Mesodermal cell (in vitro differentiated cells): Measurements from ENCODE around the gene NT5C2.
"Not testable (repeated sequence)": the region's sequence is repeated elsewhere in the genome, so short reads cannot be mapped to it uniquely, and the experiment has no call there.

ENCODE experiments used
- H3K27ac ChIP-seq: 2 replicates; pipeline ENCODE4 v1.7.0; 2013; ENCODE audit warnings: mild to moderate bottlenecking, low read depth, low read length, moderate library complexity; ENCODE audit not compliant: severe bottlenecking
- H3K36me3 ChIP-seq: 2 replicates; pipeline ENCODE4 v1.7.1; 2013; ENCODE audit warnings: mild to moderate bottlenecking, low read length, moderate library complexity; ENCODE audit not compliant: control insufficient read depth, insufficient read depth
- H3K4me1 ChIP-seq: one replicate; pipeline ENCODE4 v1.7.1; 2013; ENCODE audit warnings: mild to moderate bottlenecking, low read length; ENCODE audit not compliant: insufficient read depth, control insufficient read depth, poor library complexity, severe bottlenecking
- H3K4me3 ChIP-seq: 2 replicates; pipeline ENCODE4 v1.7.0; 2013; ENCODE audit warnings: low read length, control low read depth, mild to moderate bottlenecking; ENCODE audit not compliant: insufficient read depth, poor library complexity, severe bottlenecking; ENCODE audit errors: extremely low read depth
- H3K9me3 ChIP-seq: 2 replicates; pipeline ENCODE4 v1.7.1; 2013; ENCODE audit warnings: mild to moderate bottlenecking, low read length, moderate library complexity; ENCODE audit not compliant: control insufficient read depth
- WGBS, 2 experiments: methylation state at CpG; one replicate each; pipeline ENCODE4 v1.1.5; 2013; ENCODE audit warnings: missing lambda C conversion rate in 2 of 2; ENCODE audit not compliant: insufficient coverage in 2 of 2; 5-methylcytosine and 5-hydroxymethylcytosine counted together

Gene NT5C2

GRCh38 chr10:103199488-103199887 is 6.4 kb upstream of the NT5C2 start:
- Histone ChIP-seq H3K36me3 (no peaks in the 10 kb centered on the region), H3K27ac (no peak overlapping the region), H3K4me3 (no peak overlapping the region), H3K4me1 (peaks cover 7% of the 10 kb centered on the region), H3K9me3 (no peaks in the 10 kb centered on the region)
- WGBS, 2 experiments, result no CpG with 5 or more reads among the region's 1 CpG

GRCh38 chr10:103198648-103199047 is 5.6 kb upstream of the NT5C2 start:
- 100% methylated on average over 2 to 4 of the region's 8 CpGs for WGBS, 2 experiments
- Histone ChIP-seq H3K27ac (no peak overlapping the region), H3K36me3 (no peaks in the 10 kb centered on the region), H3K9me3 (no peaks in the 10 kb centered on the region), H3K4me1 (peaks cover 8% of the 10 kb centered on the region), H3K4me3 (no peak overlapping the region)

- Histone ChIP-seq H3K36me3 (no peaks in the 10 kb centered on the region), H3K4me1 (peaks cover 12% of the 10 kb centered on the region), H3K4me3 (no peak overlapping the region), H3K27ac (no peak overlapping the region), H3K9me3 (no peaks in the 10 kb centered on the region)
- WGBS, 2 experiments, result 81 to 88% methylated on average over 2 of the region's 2 CpGs
These were observed 4.8 kb upstream of the NT5C2 start for GRCh38 chr10:103197903-103198302.

- Histone ChIP-seq H3K36me3 (no peaks in the 10 kb centered on the region), H3K4me1 (peaks cover 12% of the 10 kb centered on the region), H3K4me3 (no peak overlapping the region), H3K9me3 (no peaks in the 10 kb centered on the region), H3K27ac (peak overlapping the region; percentile 55)
- WGBS, 2 experiments, result 80 to 94% methylated on average over 3 of the region's 3 CpGs
These were observed 4.1 kb upstream of the NT5C2 start for GRCh38 chr10:103197174-103197573.

- no peaks in the 10 kb centered on the region for H3K9me3 ChIP-seq
- H3K4me3 ChIP-seq, result no peak overlapping the region
- H3K4me1 ChIP-seq, result peaks cover 12% of the 10 kb centered on the region
- H3K27ac ChIP-seq, result no peak overlapping the region
- peaks cover 2% of the 10 kb centered on the region for H3K36me3 ChIP-seq
- WGBS, 2 experiments, result 93% methylated on average over 2 of the region's 2 CpGs
These were observed 3.4 kb upstream of the NT5C2 start for GRCh38 chr10:103196516-103196915.

- 77 to 85% methylated on average over 8 to 12 of the region's 14 CpGs for WGBS, 2 experiments
- Histone ChIP-seq H3K4me3 (peak overlapping the region; percentile 83), H3K27ac (no peak overlapping the region)
These were observed 903 bp upstream of the NT5C2 start for GRCh38 chr10:103193820-103194529.

GRCh38 chr10:103192451-103193106 is 493 bp downstream of the NT5C2 start:
- H3K9me3 ChIP-seq, result no peaks in the 10 kb centered on the region
- peaks cover 20% of the 10 kb centered on the region for H3K4me1 ChIP-seq
- H3K36me3 ChIP-seq, result peaks cover 18% of the 10 kb centered on the region
- 0% methylated on average over 49 to 62 of the region's 62 CpGs for WGBS, 2 experiments
- H3K27ac ChIP-seq, result peak overlapping the region; percentile 97
- peak overlapping the region; percentile 83 for H3K4me3 ChIP-seq

More at GRCh38 chr10:103193820-103194529, 903 bp upstream of the NT5C2 start:
- Histone ChIP-seq H3K9me3 (no peaks in the 10 kb centered on the region), H3K36me3 (peaks cover 6% of the 10 kb centered on the region), H3K4me1 (peaks cover 24% of the 10 kb centered on the region)

- H3K36me3 ChIP-seq, result peaks cover 20% of the 10 kb centered on the region
- peak overlapping the region; percentile 83 for H3K4me3 ChIP-seq
- H3K27ac ChIP-seq, result peak overlapping the region; percentile 97
- WGBS, 2 experiments, result 2 to 5% methylated on average over 10 to 11 of the region's 14 CpGs
- H3K9me3 ChIP-seq, result no peaks in the 10 kb centered on the region
- peaks cover 17% of the 10 kb centered on the region for H3K4me1 ChIP-seq
These were observed 1.0 kb downstream of the NT5C2 start for GRCh38 chr10:103192089-103192450.

GRCh38 chr10:103191198-103191597 is 1.9 kb downstream of the NT5C2 start:
- not testable (repeated sequence) for H3K9me3 ChIP-seq, H3K27ac ChIP-seq
- peaks cover 17% of the 10 kb centered on the region for H3K4me1 ChIP-seq
- WGBS, 2 experiments, result 96 to 100% methylated on average over 1 to 6 of the region's 7 CpGs
- H3K36me3 ChIP-seq, result peaks cover 25% of the 10 kb centered on the region
- H3K4me3 ChIP-seq, result peak overlapping the region; percentile 83

- no peak overlapping the region for H3K27ac ChIP-seq
- WGBS, 2 experiments, result 76 to 83% methylated on average over 5 to 6 of the region's 6 CpGs
- peaks cover 38% of the 10 kb centered on the region for H3K4me1 ChIP-seq
- H3K36me3 ChIP-seq, result peaks cover 33% of the 10 kb centered on the region
- H3K9me3 ChIP-seq, result no peaks in the 10 kb centered on the region
- no peak overlapping the region for H3K4me3 ChIP-seq
These were observed 4.2 kb downstream of the NT5C2 start for GRCh38 chr10:103188853-103189252.

- no peak overlapping the region for H3K27ac ChIP-seq
- H3K4me1 ChIP-seq, result peaks cover 39% of the 10 kb centered on the region
- peaks cover 38% of the 10 kb centered on the region for H3K36me3 ChIP-seq
- no peak overlapping the region for H3K4me3 ChIP-seq
- WGBS, 2 experiments, result no CpG with 5 or more reads among the region's 6 CpGs
- H3K9me3 ChIP-seq, result no peaks in the 10 kb centered on the region
These were observed 6.9 kb downstream of the NT5C2 start for GRCh38 chr10:103186128-103186527.
